ENCODE results near the gene KCNK18.

GRCh38 chr10:117249493-117250093 lies 52.3 kb downstream of the KCNK18 start:
- TF ChIP-seq CTCF (conservative IDR thresholded peaks at IDR 0.05 in 1 of 2, IDR thresholded peaks at IDR 0.05 in 1 of 2; ENCODE audit: extremely low read depth in 1 of 2, insufficient read depth in 1 of 2, low read depth in 1 of 2, low read length in 2 of 2): no peak
- TF ChIP-seq EZH2 (IDR thresholded peaks at IDR 0.05; ENCODE audit: borderline replicate concordance, low read length): no peak
